OCI-LY3 (cell line): ENCODE results near the gene PRPH2.

Experiments
- CTCF ChIP-seq: fragments of 200-600, 300-600 bp; sonication (generic); IDR thresholded peaks from 2 replicates; pipeline ENCODE4 v1.5.1; 2014; ENCODE audit warnings: antibody characterized with exemption, low read length, low read depth
- EZH2phosphoT487 ChIP-seq: fragments of 200-600 bp; shearing (Covaris generic); IDR thresholded peaks from 2 replicates; pipeline ENCODE4 v1.6.1; 2018; ENCODE audit warnings: antibody characterized with exemption, mixed run types, low read depth

DNA sequence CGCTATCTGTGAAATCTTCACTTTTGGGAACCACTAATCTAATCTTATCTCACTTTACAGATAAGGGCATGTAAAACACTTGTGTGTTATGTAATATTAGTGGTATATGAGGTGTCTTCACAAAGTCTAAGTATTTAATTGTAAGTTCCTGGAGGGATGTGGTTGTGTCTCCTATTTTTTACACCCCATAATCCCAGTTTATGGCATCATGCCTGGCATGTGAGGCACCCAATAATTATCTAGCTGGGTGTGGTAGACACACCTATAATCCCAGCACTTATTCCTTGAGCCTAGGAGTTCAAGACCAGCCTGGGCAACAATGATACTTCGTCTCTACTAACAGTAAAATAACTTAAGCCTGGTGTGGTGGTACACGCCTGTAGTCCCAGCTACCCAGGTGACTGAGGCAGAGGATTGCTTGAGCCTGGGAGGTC is 40.0 kb upstream of the PRPH2 start:
- TF ChIP-seq CTCF = no peak
- no peak for TF ChIP-seq EZH2phosphoT487
